ENCODE results near the gene ADAM23.
A peak's percentile ranks its signal among the peaks of the same experiment; 100 is the strongest.

The ADAM23 gene

GRCh38 chr2:206631340-206631739 lies 188.0 kb downstream of the ADAM23 start:
- H3K36me3 ChIP-seq (ENCODE audit: control insufficient read depth, insufficient read depth, low read length), result no peaks in the 10 kb centered on the region
- no peaks in the 10 kb centered on the region for H3K9me3 ChIP-seq (ENCODE audit: control insufficient read depth, insufficient read depth, low read length)
- H3K27me3 ChIP-seq (ENCODE audit: control insufficient read depth, insufficient read depth, low read length), result no peaks in the 10 kb centered on the region
- no peak for DNase-seq (ENCODE audit: low read depth, low spot score)
- H3K4me3 ChIP-seq (ENCODE audit: low read length), result no peak overlapping the region
- WGBS (ENCODE audit: insufficient coverage, insufficient read length), result no CpG with 5 or more reads among the region's 3 CpGs
- no peak overlapping the region for H3K27ac ChIP-seq (ENCODE audit: low read length)
- no peaks in the 10 kb centered on the region for H3K4me1 ChIP-seq (ENCODE audit: control insufficient read depth, insufficient read depth, low read length)

GRCh38 chr2:206635015-206635414 lies 191.7 kb downstream of the ADAM23 start:
- Histone ChIP-seq H3K27me3 (ENCODE audit: control insufficient read depth, insufficient read depth, low read length) (no peaks in the 10 kb centered on the region), H3K27ac (ENCODE audit: low read length) (no peak overlapping the region), H3K4me3 (ENCODE audit: low read length) (no peak overlapping the region), H3K4me1 (ENCODE audit: control insufficient read depth, insufficient read depth, low read length) (no peaks in the 10 kb centered on the region), H3K36me3 (ENCODE audit: control insufficient read depth, insufficient read depth, low read length) (no peaks in the 10 kb centered on the region), H3K9me3 (ENCODE audit: control insufficient read depth, insufficient read depth, low read length) (no peaks in the 10 kb centered on the region)
- no peak for DNase-seq (ENCODE audit: low read depth, low spot score)
- WGBS (ENCODE audit: insufficient coverage, insufficient read length), result no CpG with 5 or more reads among the region's 1 CpG

GRCh38 chr2:206639636-206640035 lies 196.3 kb downstream of the ADAM23 start:
- H3K4me3 ChIP-seq (ENCODE audit: low read length), result no peak overlapping the region
- no peaks in the 10 kb centered on the region for H3K9me3 ChIP-seq (ENCODE audit: control insufficient read depth, insufficient read depth, low read length)
- H3K27me3 ChIP-seq (ENCODE audit: control insufficient read depth, insufficient read depth, low read length), result peaks cover 19% of the 10 kb centered on the region
- no peak for DNase-seq (ENCODE audit: low read depth, low spot score)
- no peaks in the 10 kb centered on the region for H3K4me1 ChIP-seq (ENCODE audit: control insufficient read depth, insufficient read depth, low read length)
- H3K27ac ChIP-seq (ENCODE audit: low read length), result no peak overlapping the region
- WGBS (ENCODE audit: insufficient coverage, insufficient read length), result no CpG with 5 or more reads among the region's 2 CpGs
- H3K36me3 ChIP-seq (ENCODE audit: control insufficient read depth, insufficient read depth, low read length), result no peaks in the 10 kb centered on the region

GRCh38 chr2:206641226-206641625 lies 197.9 kb downstream of the ADAM23 start:
- H3K27me3 ChIP-seq (ENCODE audit: control insufficient read depth, insufficient read depth, low read length), result peaks cover 19% of the 10 kb centered on the region
- no peaks in the 10 kb centered on the region for H3K36me3 ChIP-seq (ENCODE audit: control insufficient read depth, insufficient read depth, low read length)
- H3K4me3 ChIP-seq (ENCODE audit: low read length), result no peak overlapping the region
- no peak for DNase-seq (ENCODE audit: low read depth, low spot score)
- H3K27ac ChIP-seq (ENCODE audit: low read length), result no peak overlapping the region
- no peaks in the 10 kb centered on the region for H3K4me1 ChIP-seq (ENCODE audit: control insufficient read depth, insufficient read depth, low read length)
- no peaks in the 10 kb centered on the region for H3K9me3 ChIP-seq (ENCODE audit: control insufficient read depth, insufficient read depth, low read length)
- no CpG with 5 or more reads among the region's 3 CpGs for WGBS (ENCODE audit: insufficient coverage, insufficient read length)

GRCh38 chr2:206642075-206643025 lies 199.0 kb downstream of the ADAM23 start, which contains the start of gene FAM237A:
Gene FAM237A (plus strand): TSS chr2:206642487. CDS start chr2:206644237, 1,750 bp downstream.
- H3K36me3 ChIP-seq (ENCODE audit: control insufficient read depth, insufficient read depth, low read length), result no peaks in the 10 kb centered on the region
- no peak within 1 kb of the TSS for H3K27ac ChIP-seq (ENCODE audit: low read length)
- no CpG with 5 or more reads among the region's 56 CpGs for WGBS (ENCODE audit: insufficient coverage, insufficient read length)
- H3K9me3 ChIP-seq (ENCODE audit: control insufficient read depth, insufficient read depth, low read length), result no peaks in the 10 kb centered on the region
- H3K4me1 ChIP-seq (ENCODE audit: control insufficient read depth, insufficient read depth, low read length), result no peaks in the 10 kb centered on the region
- peaks cover 19% of the 10 kb centered on the region for H3K27me3 ChIP-seq (ENCODE audit: control insufficient read depth, insufficient read depth, low read length)
- H3K4me3 ChIP-seq (ENCODE audit: low read length), result peak within 1 kb of the TSS; percentile 44
- peak; percentile 70 for DNase-seq (ENCODE audit: low read depth, low spot score)

- no peak for DNase-seq (ENCODE audit: low read depth, low spot score)
- H3K4me1 ChIP-seq (ENCODE audit: control insufficient read depth, insufficient read depth, low read length), result no peaks in the 10 kb centered on the region
- no peaks in the 10 kb centered on the region; the same call in 1 of the 2 replicates for H3K27me3 ChIP-seq (ENCODE audit: control insufficient read depth, insufficient read depth, low read length)
- no CpG with 5 or more reads among the region's 1 CpG for WGBS (ENCODE audit: insufficient coverage, insufficient read length)
- H3K27ac ChIP-seq (ENCODE audit: low read length), result no peak overlapping the region
- no peaks in the 10 kb centered on the region for H3K9me3 ChIP-seq (ENCODE audit: control insufficient read depth, insufficient read depth, low read length)
- H3K36me3 ChIP-seq (ENCODE audit: control insufficient read depth, insufficient read depth, low read length), result no peaks in the 10 kb centered on the region
- H3K4me3 ChIP-seq (ENCODE audit: low read length), result no peak overlapping the region
Measured at GRCh38 chr2:206647985-206648384, 204.7 kb downstream of the ADAM23 start.

GRCh38 chr2:206657087-206657486 lies 213.8 kb downstream of the ADAM23 start:
- no CpG with 5 or more reads among the region's 1 CpG for WGBS (ENCODE audit: insufficient coverage, insufficient read length)
- no peaks in the 10 kb centered on the region for H3K4me1 ChIP-seq (ENCODE audit: control insufficient read depth, insufficient read depth, low read length)

GRCh38 chr2:206665251-206665650 lies 221.9 kb downstream of the ADAM23 start:
- Histone ChIP-seq H3K9me3 (ENCODE audit: control insufficient read depth, insufficient read depth, low read length) (no peaks in the 10 kb centered on the region), H3K4me1 (ENCODE audit: control insufficient read depth, insufficient read depth, low read length) (no peaks in the 10 kb centered on the region), H3K27ac (ENCODE audit: low read length) (no peak overlapping the region), H3K36me3 (ENCODE audit: control insufficient read depth, insufficient read depth, low read length) (no peaks in the 10 kb centered on the region), H3K27me3 (ENCODE audit: control insufficient read depth, insufficient read depth, low read length) (no peaks in the 10 kb centered on the region), H3K4me3 (ENCODE audit: low read length) (no peak overlapping the region)
- WGBS (ENCODE audit: insufficient coverage, insufficient read length), result no CpG with 5 or more reads among the region's 3 CpGs
- no peak for DNase-seq (ENCODE audit: low read depth, low spot score)

More at GRCh38 chr2:206657087-206657486, 213.8 kb downstream of the ADAM23 start:
- Histone ChIP-seq H3K27ac (ENCODE audit: low read length) (no peak overlapping the region), H3K4me3 (ENCODE audit: low read length) (no peak overlapping the region), H3K36me3 (ENCODE audit: control insufficient read depth, insufficient read depth, low read length) (no peaks in the 10 kb centered on the region), H3K27me3 (ENCODE audit: control insufficient read depth, insufficient read depth, low read length) (no peaks in the 10 kb centered on the region), H3K9me3 (ENCODE audit: control insufficient read depth, insufficient read depth, low read length) (no peaks in the 10 kb centered on the region)
- DNase-seq (ENCODE audit: low read depth, low spot score), result no peak

Measured in iPS DF 6.9 (cell line).